T-helper 9 cell (primary cell): ENCODE data around the gene LNX2.
"Not testable (repeated sequence)": the region's sequence is repeated elsewhere in the genome, so short reads cannot be mapped to it uniquely, and the experiment has no call there.

Experiments used
- DNase-seq: peaks from one replicate; pipeline ENCODE4 v3.0.0-alpha.2; 2020

Gene LNX2

GRCh38 chr13:27636589-27637288 is 16.4 kb upstream of the LNX2 start:
- no peak for DNase-seq

GRCh38 chr13:27635266-27635665 is 14.9 kb upstream of the LNX2 start:
- no peak for DNase-seq

GRCh38 chr13:27634791-27635190 is 14.5 kb upstream of the LNX2 start:
- no peak for DNase-seq

GRCh38 chr13:27634231-27634630 is 13.9 kb upstream of the LNX2 start:
- DNase-seq, result no peak

GRCh38 chr13:27632648-27633047 is 12.3 kb upstream of the LNX2 start:
- no peak for DNase-seq

- no peak for DNase-seq
These were observed 11.9 kb upstream of the LNX2 start for GRCh38 chr13:27632214-27632613.

GRCh38 chr13:27631665-27632064 is 11.3 kb upstream of the LNX2 start:
- no peak for DNase-seq

GRCh38 chr13:27631156-27631555 is 10.8 kb upstream of the LNX2 start:
- DNase-seq, result no peak

- DNase-seq, result not testable (repeated sequence)
These were observed 8.4 kb upstream of the LNX2 start for GRCh38 chr13:27628766-27629165.

GRCh38 chr13:27628081-27628480 is 7.8 kb upstream of the LNX2 start:
- DNase-seq, result no peak

- no peak for DNase-seq
These were observed 7.1 kb upstream of the LNX2 start for GRCh38 chr13:27627380-27627779.

GRCh38 chr13:27625839-27626238 is 5.5 kb upstream of the LNX2 start:
- DNase-seq, result no peak

GRCh38 chr13:27624071-27624470 is 3.7 kb upstream of the LNX2 start:
- no peak for DNase-seq

- DNase-seq, result no peak
These were observed 2.6 kb upstream of the LNX2 start for GRCh38 chr13:27622881-27623280.

- DNase-seq, result no peak
These were observed 1.9 kb upstream of the LNX2 start for GRCh38 chr13:27622102-27622820.

- DNase-seq, result peak; percentile 78
These were observed 1.2 kb upstream of the LNX2 start, which contains the start of gene POLR1D for GRCh38 chr13:27621366-27622101. TSS of gene POLR1D (plus strand) at chr13:27621892. CDS start at chr13:27621984, 92 bp downstream.

GRCh38 chr13:27621116-27621365 is 712 bp upstream of the LNX2 start:
- DNase-seq, result no peak

- DNase-seq, result no peak
These were observed 477 bp downstream of the LNX2 start for GRCh38 chr13:27619728-27620376.

GRCh38 chr13:27619093-27619727 is 1.1 kb downstream of the LNX2 start:
- no peak for DNase-seq

- no peak for DNase-seq
These were observed 2.4 kb downstream of the LNX2 start for GRCh38 chr13:27617881-27618321.

- DNase-seq, result no peak
These were observed 6.7 kb downstream of the LNX2 start for GRCh38 chr13:27613628-27614027.

GRCh38 chr13:27607125-27607524 is 13.2 kb downstream of the LNX2 start:
- no peak for DNase-seq
